Stimulated activated CD8-positive, alpha-beta memory T cell treated with anti-CD3 and anti-CD28 coated beads, Interleukin-15, amount 100 ng/mL, for 1 hour (primary cell): ENCODE data around the gene NKX6-2.

ENCODE experiments used
- DNase-seq: peaks from one replicate; pipeline ENCODE4 v3.0.0-alpha.2; 2020; ENCODE audit warnings: low read depth

NKX6-2 gene

DNA sequence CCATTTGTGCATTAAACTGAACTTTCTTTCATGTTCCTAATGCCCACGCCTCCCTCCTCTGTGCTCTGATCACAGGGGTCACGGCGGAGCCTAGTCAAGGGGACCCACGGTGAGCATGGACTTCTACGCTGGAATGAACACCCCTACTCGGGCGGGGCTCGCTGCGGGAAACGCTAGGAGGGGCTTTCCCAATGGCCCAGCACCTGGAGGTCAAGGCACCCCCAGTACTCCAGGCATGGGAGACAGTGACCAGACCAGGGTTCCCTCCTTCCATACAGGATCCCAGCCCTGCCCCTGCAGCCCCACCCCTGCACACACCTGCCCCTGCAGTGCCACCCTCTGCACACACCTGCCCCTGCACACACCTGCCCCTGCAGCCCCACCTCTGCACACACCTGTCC, 27.1 kb upstream of the NKX6-2 start:
- no peak for DNase-seq

- no peak for DNase-seq
Measured at GRCh38 chr10:132812520-132812919, 26.6 kb upstream of the NKX6-2 start.

DNA sequence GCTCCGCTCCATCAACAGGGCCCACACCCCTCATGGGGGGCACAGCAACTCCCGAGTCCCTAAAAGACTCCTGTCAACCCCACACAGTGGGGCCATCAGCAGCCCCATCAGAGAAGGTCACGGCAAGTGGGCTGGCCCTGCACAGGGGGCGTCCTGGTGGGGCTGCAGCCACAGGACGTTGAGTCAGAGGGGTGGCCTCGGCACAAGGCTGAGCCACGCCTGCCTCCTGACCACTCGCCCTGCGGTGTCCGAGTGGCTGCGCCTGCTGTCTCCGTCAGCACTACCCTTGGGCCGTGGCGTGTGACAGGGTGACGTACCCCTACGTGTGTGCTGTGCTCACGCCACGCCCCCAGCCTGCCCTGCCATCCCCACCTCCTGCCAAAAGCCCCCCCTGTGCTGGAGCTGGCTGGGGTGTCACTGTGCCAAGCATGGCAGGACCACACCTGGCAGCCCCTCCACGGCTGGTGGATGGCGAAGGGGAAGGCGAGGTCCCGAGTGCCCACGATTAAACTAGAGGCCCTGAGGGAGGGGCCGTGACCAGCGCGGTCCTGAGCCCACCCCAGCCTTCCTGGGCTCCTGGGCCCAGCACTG, 26.0 kb upstream of the NKX6-2 start:
- no peak for DNase-seq

DNA sequence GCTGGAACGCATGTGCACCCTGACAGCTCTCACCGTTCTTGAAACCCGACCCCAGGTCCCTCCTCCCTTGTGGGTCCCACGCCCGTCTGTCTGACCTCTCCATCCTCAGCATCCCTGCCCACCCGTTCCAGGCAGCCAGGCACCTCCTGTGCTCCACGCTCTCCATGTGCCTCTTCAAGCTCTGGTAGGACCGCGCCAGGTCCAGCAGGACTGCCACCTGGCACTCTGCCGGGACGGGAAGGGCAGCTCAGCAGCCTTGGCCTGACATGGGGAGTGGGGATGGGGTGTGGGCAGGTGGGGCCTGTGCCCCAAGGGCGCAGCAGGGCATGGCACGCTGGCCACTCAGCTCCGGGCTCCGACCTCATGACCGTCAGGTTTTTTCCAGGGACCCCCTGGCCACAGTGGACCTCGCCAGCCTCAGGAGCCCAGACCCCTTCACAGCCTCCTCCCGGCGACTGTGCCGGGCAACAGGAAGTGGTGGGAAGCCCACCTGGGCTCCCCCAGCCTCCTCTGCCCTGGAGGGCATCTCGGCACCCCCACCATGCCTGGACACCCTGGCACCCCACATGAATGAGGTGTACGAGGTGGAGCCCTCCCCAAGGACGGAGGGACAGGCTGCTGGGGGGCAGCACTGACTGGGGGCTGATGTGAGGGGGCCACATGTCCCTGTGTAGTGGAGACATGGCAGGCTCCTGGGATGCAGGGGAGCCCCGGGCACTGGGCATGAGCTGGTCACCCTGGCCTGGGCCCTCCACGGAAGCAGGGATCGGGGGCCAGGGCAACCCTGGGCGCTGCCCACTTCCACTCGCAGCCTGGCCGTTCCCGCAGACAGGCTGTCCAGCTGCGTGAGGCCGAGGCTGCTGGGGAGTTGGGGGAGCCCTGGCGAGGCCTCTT, 25.1 kb upstream of the NKX6-2 start:
- DNase-seq, result no peak

DNA sequence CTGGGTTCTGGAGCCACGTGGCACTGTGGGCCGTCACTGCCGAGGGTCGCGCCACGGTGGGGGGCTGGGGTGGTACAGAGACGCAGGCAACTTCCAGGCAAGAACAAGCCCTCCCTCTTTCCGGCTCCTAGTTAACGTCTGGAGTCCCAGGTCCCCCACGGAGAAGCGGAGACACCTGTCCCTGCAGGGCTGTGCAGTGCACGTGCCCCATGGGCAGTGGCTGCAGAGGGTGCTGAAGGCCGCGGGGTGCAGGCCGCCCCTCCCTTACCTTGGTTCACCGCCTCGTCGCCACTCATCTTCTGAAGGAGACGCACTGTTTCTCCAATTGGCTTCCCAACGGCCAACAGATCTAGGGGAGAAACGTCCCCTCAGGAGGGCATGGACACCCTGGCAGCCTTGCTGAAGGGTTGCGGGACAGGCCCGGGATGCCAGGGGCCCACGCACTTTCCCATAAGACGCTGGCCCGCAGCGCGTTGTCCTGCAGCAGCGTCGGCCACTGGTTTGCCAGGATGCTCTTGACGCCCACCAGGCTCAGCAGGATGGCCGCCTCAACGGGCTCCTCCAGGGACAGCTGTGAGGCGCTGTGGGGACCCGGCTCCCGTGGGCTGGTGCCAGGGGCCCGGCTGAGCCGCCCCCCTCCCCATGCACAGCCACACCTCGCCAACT, 24.3 kb upstream of the NKX6-2 start:
- no peak for DNase-seq

DNA sequence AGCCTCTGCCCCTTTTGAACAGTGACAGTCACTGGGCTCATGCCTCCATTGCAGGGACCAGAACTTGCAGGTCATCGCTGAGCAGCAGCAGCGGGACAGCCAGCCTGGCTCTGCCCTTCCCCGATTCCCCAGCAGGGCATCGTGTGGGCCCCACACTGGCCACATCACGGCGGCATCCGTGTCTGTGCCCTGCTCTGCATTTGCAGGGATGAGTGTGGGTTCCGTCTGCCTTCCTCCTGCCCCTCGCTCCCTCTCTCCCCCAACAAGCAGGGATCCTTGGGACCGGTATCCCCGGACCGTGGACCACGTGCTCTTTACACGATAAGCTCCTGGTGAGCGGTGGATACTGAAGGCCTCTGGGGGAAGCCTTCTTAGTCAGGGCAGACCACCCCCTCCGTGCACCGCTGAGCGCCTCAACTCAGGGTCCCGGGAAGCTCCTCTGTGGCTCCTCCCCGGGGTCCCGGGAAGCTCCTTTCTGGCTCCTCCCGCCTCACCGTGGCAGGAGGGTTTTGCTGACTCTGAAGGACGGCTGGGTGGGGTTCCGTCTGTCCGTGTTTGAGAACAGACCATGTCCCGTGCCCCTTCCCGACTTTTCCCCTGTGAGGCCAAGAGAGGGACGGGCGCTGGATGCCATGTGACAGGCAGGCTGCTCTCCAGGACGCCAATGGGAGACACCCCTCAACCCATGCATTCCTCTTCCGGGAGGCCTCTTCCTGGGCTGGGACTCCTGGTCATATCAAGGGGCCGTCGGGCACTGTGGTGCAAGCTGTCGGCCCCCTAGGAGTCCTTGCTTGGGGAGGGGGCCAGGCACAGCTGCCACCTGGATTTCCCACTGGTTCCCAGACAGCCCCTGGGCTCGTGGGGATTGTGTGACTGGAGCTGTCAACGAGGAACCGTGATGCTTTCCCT, 23.5 kb upstream of the NKX6-2 start:
- no peak for DNase-seq

DNA sequence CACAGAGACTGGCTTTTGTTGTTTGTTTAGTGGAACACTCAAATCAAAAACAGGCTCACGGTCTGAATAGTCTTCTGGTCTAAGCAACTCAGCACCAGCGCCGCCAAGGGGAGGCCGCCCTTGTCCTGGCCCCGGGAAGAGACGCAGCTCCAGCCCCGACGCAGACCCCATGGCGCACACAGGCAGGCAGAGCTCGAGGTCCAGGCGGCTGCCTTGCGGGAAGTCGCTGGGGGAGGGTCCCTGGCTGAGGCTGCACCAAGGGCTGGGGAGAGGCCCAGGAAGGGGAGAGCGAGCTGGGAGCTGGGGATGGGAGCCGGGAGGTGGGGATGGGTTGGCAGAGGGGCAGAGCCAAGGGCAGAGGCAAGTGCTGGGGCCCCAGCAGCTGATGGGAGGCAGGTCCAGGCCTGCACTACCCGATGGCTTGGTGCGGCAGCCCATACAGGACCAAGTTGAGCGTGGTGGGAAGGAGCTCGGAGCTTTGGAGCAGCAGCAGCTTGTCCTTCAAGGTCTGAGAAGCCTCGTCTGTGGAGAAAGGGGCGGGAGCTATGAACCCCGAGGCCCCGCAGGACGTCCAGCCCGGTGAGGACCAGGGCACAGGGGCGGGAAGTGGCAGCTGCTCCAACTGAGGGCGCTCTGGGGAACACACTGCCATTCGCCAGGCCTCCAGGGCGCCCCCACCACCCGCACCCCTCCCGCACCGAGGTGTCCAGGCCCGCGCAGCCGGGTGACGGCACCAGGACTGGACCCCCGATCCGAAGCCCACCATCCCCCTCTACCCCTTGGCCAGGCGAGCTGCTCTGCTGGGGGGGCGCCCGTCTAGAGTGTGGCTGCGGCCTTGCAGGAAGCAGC, 22.7 kb upstream of the NKX6-2 start:
- no peak for DNase-seq

GRCh38 chr10:132807621-132808049, 21.7 kb upstream of the NKX6-2 start:
- DNase-seq, result no peak

DNA sequence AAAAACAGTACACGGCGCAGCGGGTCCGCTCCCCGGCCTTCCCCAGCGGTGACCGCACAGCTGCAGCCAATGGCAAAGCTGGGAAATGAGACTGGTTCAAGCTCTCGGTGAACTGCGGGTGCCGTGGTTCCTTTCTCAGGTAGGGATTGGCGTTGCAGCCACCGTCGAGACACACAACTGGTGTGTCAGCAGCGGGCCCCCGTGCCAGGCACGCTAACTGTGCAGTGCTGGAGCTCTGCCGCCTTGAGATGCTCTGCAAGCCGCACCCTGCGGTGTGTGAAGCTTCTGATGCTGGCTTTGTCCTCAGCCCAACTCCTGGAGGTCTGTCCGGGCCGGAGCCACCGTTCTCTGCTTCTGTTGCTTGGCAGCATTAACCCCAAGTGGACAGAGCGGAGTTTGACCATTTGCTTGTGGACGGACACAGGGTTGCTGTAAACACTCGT, 20.6 kb upstream of the NKX6-2 start:
- no peak for DNase-seq

DNA sequence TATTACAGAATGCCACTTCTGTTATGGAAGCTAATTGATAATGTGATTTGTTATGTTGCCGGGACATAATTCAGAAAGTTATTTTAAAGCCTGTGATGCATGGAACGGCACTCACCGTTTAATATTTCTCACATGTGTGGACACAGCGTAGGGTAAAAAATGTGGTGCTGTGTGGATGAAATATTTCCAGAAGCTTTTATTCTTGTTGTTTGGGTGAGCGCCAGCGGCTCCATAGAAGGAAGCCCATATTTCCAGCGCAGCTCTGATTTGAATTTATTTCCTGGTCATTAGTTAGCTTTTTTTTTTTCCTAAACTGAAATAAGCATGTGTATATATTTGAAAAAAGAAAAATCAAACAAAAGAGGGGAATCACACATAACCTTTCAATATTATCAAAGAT, 20.2 kb upstream of the NKX6-2 start:
- no peak for DNase-seq

GRCh38 chr10:132805599-132805998, 19.7 kb upstream of the NKX6-2 start:
- DNase-seq, result no peak

GRCh38 chr10:132804785-132805426, 19.0 kb upstream of the NKX6-2 start:
- DNase-seq, result no peak

- no peak for DNase-seq
Measured at GRCh38 chr10:132804287-132804686, 18.3 kb upstream of the NKX6-2 start.

GRCh38 chr10:132803416-132804210, 17.7 kb upstream of the NKX6-2 start:
- no peak for DNase-seq

DNA sequence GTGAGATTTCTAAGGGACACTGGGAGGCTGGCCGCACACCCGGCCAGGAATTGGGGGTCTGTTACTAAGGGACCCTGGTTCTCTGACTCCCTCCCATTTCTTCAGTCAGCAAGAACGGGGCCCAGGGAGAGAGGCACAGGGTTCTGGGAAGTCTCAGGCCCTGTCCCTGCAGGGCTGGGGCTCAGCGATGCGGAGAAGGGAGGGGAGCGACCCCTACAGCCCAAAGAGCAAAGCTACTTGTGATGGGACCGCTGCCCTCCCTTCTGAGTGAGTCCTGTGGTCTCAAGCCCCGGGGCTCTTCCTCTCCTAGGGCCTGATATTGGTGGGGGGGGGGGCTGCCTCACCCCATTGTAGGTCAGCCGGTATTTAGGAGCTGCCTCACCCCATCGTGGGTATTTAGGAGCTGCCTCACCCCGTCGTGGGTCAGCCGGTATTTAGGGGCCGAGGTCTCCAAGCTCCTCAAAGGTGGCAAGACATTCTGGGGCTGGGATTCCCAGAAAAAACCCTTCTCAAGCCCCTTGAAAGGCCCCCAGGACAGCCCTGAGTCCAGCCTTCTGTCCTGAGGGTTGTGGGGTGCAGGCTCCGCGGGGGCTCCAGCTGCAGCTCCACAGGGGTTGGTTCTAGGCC, 16.9 kb upstream of the NKX6-2 start:
- DNase-seq, result no peak

DNA sequence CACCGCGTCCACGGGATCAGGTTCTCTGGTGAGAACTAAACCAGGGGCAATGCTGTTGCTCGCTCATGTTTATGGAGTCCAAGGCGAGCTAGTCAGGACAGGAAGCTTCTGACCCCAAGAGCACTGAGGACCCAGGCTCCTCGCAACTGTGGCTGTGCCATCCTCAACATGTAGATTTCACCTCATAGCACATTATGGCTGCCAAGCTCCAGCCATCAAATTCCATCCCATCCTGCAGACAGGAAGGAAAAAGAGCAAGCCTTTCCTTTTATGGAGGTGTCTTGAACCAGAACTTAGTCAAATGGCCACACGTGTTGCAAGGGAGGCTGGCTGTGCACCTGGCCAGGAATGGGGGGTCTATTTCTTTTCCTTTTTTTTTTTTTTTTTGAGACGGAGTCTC, 16.1 kb upstream of the NKX6-2 start:
- DNase-seq, result no peak

DNA sequence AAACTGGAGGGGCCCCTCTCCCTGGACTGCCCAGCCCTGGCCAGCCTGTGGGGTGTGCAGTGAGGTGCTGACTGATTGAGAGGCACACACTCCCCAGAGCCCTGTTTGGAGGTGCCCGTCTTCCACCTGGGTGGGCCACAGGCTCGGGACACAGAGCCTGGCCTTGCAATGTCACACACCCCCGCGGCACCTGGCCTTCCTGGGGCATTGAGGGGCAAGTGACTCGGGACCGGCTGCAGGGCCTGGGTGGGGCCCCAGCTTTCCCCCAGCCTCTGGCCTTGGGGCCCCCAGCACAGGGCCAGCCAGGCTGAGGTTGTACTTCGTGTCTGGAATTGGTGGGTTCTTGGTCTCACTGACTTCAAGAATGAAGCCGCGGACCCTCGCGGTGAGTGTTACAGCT, 13.9 kb upstream of the NKX6-2 start:
- no peak for DNase-seq

DNA sequence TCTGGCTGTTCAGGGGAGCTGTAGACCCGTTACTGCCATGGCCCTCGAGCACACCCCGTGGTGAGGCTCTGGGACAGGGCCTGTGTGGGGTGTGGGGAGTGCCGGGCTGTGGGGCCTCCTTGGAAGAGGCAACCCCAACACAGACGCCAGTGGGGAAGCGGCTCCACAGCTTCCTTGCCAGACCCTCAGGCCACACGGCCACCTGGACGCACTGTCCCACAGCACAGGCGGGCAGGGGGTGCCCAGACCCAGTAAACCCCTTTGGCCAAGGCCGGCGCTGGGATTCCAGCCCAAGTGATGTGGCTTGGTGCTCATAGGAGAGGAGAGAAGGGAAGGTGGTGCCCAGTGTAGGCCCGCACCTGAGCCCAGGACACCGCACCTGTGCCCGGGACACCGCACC, 12.9 kb upstream of the NKX6-2 start:
- DNase-seq, result no peak

GRCh38 chr10:132798403-132798802, 12.5 kb upstream of the NKX6-2 start:
- no peak for DNase-seq
